ENCODE data around the gene ZNF76.

ZNF76 gene

DNA sequence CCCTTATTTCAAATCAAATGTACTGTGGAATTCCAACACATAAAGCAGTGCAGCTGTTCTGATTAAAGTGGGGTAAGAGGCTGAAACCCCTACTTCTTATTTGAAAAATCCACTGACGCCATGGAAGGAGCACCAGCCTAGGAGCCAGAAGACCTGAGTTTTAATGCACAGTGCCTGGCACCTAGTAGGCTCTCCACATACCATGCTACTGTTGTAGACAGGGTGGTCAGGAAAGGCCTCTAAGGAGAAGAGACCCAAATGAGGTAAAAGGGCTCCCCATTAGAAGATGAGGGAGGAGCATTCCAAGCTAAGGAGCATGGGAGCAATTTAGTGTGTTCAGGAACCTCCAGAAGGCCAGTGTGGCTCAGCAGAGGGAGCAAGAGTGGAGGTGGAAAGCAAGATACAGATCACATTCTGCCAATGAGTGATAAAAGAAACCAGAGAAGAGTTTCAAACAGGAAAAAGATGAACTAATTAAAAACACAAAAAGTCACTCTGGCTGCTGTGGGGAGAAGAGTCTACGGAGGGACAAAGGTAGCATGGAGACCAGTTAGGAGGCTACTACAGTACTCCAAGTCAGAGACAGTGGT lies 11.8 kb upstream of the ZNF76 start:
- H3K27me3 ChIP-seq (replicated peaks; ENCODE audit: control insufficient read depth, insufficient read depth, low read length, poor library complexity, severe bottlenecking): no peaks in the 10 kb centered on the region
- no peak overlapping the region for H3K27ac ChIP-seq (ENCODE audit: insufficient read depth, low read length, poor library complexity, severe bottlenecking)
- H3K4me1 ChIP-seq (ENCODE audit: control insufficient read depth, insufficient read depth, low read length, poor library complexity, severe bottlenecking): no peaks in the 10 kb centered on the region
- no peak overlapping the region for H3K4me3 ChIP-seq (ENCODE audit: insufficient read depth, low read depth, low read length, poor library complexity, severe bottlenecking)
- DNase-seq: no peak
- H3K9me3 ChIP-seq (ENCODE audit: control insufficient read depth, low read length): no peaks in the 10 kb centered on the region
- no peaks in the 10 kb centered on the region for H3K36me3 ChIP-seq (ENCODE audit: control insufficient read depth, insufficient read depth, low read length)

- Histone ChIP-seq H3K4me1 (ENCODE audit: control insufficient read depth, insufficient read depth, low read length, poor library complexity, severe bottlenecking) (no peaks in the 10 kb centered on the region), H3K36me3 (ENCODE audit: control insufficient read depth, insufficient read depth, low read length) (no peaks in the 10 kb centered on the region), H3K4me3 (ENCODE audit: insufficient read depth, low read depth, low read length, poor library complexity, severe bottlenecking) (no peak overlapping the region), H3K9me3 (ENCODE audit: control insufficient read depth, low read length) (no peaks in the 10 kb centered on the region), H3K27ac (ENCODE audit: insufficient read depth, low read length, poor library complexity, severe bottlenecking) (no peak overlapping the region), H3K27me3 (replicated peaks; ENCODE audit: control insufficient read depth, insufficient read depth, low read length, poor library complexity, severe bottlenecking) (no peaks in the 10 kb centered on the region)
- no peak for DNase-seq
Measured at GRCh38 chr6:35248300-35248699, 11.2 kb upstream of the ZNF76 start.

DNA sequence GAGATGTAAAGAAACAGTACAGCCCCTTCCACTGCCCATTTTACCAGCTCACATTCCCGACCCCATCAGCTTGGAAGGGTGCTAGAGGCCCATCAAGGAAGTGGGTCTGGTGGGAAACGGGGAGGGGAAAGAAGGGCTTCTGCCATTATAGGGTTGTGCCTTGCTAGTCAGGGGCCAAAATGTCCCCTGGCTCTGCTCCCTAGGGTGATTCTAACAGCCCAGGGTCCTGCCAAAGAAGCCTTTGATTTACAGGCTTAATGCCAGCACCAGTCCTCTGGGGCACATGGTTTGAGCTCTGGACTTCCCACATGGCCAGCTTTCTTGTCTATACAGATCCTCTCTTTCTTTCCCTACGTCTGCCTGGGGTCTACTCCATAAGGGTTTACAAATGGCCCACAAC lies 10.6 kb upstream of the ZNF76 start:
- Histone ChIP-seq H3K9me3 (ENCODE audit: control insufficient read depth, low read length) (no peaks in the 10 kb centered on the region), H3K27me3 (replicated peaks; ENCODE audit: control insufficient read depth, insufficient read depth, low read length, poor library complexity, severe bottlenecking) (no peaks in the 10 kb centered on the region), H3K4me1 (ENCODE audit: control insufficient read depth, insufficient read depth, low read length, poor library complexity, severe bottlenecking) (no peaks in the 10 kb centered on the region), H3K36me3 (ENCODE audit: control insufficient read depth, insufficient read depth, low read length) (no peaks in the 10 kb centered on the region), H3K27ac (ENCODE audit: insufficient read depth, low read length, poor library complexity, severe bottlenecking) (no peak overlapping the region), H3K4me3 (ENCODE audit: insufficient read depth, low read depth, low read length, poor library complexity, severe bottlenecking) (no peak overlapping the region)
- DNase-seq: no peak

- Histone ChIP-seq H3K27ac (ENCODE audit: insufficient read depth, low read length, poor library complexity, severe bottlenecking) (no peak overlapping the region), H3K4me3 (ENCODE audit: insufficient read depth, low read depth, low read length, poor library complexity, severe bottlenecking) (no peak overlapping the region), H3K9me3 (ENCODE audit: control insufficient read depth, low read length) (no peaks in the 10 kb centered on the region), H3K4me1 (ENCODE audit: control insufficient read depth, insufficient read depth, low read length, poor library complexity, severe bottlenecking) (no peaks in the 10 kb centered on the region), H3K36me3 (ENCODE audit: control insufficient read depth, insufficient read depth, low read length) (no peaks in the 10 kb centered on the region), H3K27me3 (replicated peaks; ENCODE audit: control insufficient read depth, insufficient read depth, low read length, poor library complexity, severe bottlenecking) (no peaks in the 10 kb centered on the region)
- DNase-seq: no peak
Measured at GRCh38 chr6:35251949-35252348, 7.6 kb upstream of the ZNF76 start.

GRCh38 chr6:35253249-35253648 lies 6.3 kb upstream of the ZNF76 start:
- no peak for DNase-seq
- H3K9me3 ChIP-seq (ENCODE audit: control insufficient read depth, low read length): no peaks in the 10 kb centered on the region
- peaks cover 3% of the 10 kb centered on the region for H3K4me1 ChIP-seq (ENCODE audit: control insufficient read depth, insufficient read depth, low read length, poor library complexity, severe bottlenecking)
- no peak overlapping the region for H3K27ac ChIP-seq (ENCODE audit: insufficient read depth, low read length, poor library complexity, severe bottlenecking)
- no peak overlapping the region for H3K4me3 ChIP-seq (ENCODE audit: insufficient read depth, low read depth, low read length, poor library complexity, severe bottlenecking)
- H3K36me3 ChIP-seq (ENCODE audit: control insufficient read depth, insufficient read depth, low read length): no peaks in the 10 kb centered on the region
- H3K27me3 ChIP-seq (replicated peaks; ENCODE audit: control insufficient read depth, insufficient read depth, low read length, poor library complexity, severe bottlenecking): no peaks in the 10 kb centered on the region

- Histone ChIP-seq H3K27ac (ENCODE audit: insufficient read depth, low read length, poor library complexity, severe bottlenecking) (peak overlapping the region; percentile 91), H3K36me3 (ENCODE audit: control insufficient read depth, insufficient read depth, low read length) (no peaks in the 10 kb centered on the region), H3K9me3 (ENCODE audit: control insufficient read depth, low read length) (no peaks in the 10 kb centered on the region), H3K4me1 (ENCODE audit: control insufficient read depth, insufficient read depth, low read length, poor library complexity, severe bottlenecking) (peaks cover 17% of the 10 kb centered on the region), H3K4me3 (ENCODE audit: insufficient read depth, low read depth, low read length, poor library complexity, severe bottlenecking) (peak overlapping the region; percentile 67), H3K27me3 (replicated peaks; ENCODE audit: control insufficient read depth, insufficient read depth, low read length, poor library complexity, severe bottlenecking) (no peaks in the 10 kb centered on the region)
- no peak for DNase-seq
Measured at GRCh38 chr6:35258336-35258735, 1.2 kb upstream of the ZNF76 start.

DNA sequence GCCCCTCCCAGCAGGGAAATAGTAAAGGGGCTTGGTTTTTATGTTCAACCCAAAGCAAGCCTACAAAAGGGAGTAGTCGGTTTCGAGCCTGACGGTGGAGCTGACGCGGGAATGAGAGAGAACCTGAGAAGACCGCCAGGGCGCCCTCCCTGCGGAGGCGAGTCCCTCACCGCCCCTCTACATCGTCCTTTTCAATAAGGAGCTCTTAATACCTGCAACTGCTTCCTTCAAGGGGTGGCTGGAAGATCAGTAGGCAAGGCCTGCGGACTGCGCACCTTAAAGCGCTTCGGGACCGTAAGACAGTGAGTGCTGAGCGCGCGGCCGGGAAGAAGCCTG lies 709 bp upstream of the ZNF76 start:
- H3K27ac ChIP-seq (ENCODE audit: insufficient read depth, low read length, poor library complexity, severe bottlenecking): peak overlapping the region; percentile 91
- DNase-seq: no peak
- peak overlapping the region; percentile 67 for H3K4me3 ChIP-seq (ENCODE audit: insufficient read depth, low read depth, low read length, poor library complexity, severe bottlenecking)
- H3K36me3 ChIP-seq (ENCODE audit: control insufficient read depth, insufficient read depth, low read length): no peaks in the 10 kb centered on the region
- no peaks in the 10 kb centered on the region for H3K9me3 ChIP-seq (ENCODE audit: control insufficient read depth, low read length)
- H3K4me1 ChIP-seq (ENCODE audit: control insufficient read depth, insufficient read depth, low read length, poor library complexity, severe bottlenecking): peaks cover 17% of the 10 kb centered on the region
- no peaks in the 10 kb centered on the region for H3K27me3 ChIP-seq (replicated peaks; ENCODE audit: control insufficient read depth, insufficient read depth, low read length, poor library complexity, severe bottlenecking)

GRCh38 chr6:35259948-35260590 lies 534 bp downstream of the ZNF76 start:
- peak overlapping the region; percentile 91 for H3K27ac ChIP-seq (ENCODE audit: insufficient read depth, low read length, poor library complexity, severe bottlenecking)
- H3K36me3 ChIP-seq (ENCODE audit: control insufficient read depth, insufficient read depth, low read length): no peaks in the 10 kb centered on the region
- DNase-seq: peak; percentile 78 to 86 (median 82)
- H3K9me3 ChIP-seq (ENCODE audit: control insufficient read depth, low read length): no peaks in the 10 kb centered on the region
- H3K4me1 ChIP-seq (ENCODE audit: control insufficient read depth, insufficient read depth, low read length, poor library complexity, severe bottlenecking): peaks cover 17% of the 10 kb centered on the region
- H3K27me3 ChIP-seq (replicated peaks; ENCODE audit: control insufficient read depth, insufficient read depth, low read length, poor library complexity, severe bottlenecking): no peaks in the 10 kb centered on the region
- H3K4me3 ChIP-seq (ENCODE audit: insufficient read depth, low read depth, low read length, poor library complexity, severe bottlenecking): peak overlapping the region; percentile 67

DNA sequence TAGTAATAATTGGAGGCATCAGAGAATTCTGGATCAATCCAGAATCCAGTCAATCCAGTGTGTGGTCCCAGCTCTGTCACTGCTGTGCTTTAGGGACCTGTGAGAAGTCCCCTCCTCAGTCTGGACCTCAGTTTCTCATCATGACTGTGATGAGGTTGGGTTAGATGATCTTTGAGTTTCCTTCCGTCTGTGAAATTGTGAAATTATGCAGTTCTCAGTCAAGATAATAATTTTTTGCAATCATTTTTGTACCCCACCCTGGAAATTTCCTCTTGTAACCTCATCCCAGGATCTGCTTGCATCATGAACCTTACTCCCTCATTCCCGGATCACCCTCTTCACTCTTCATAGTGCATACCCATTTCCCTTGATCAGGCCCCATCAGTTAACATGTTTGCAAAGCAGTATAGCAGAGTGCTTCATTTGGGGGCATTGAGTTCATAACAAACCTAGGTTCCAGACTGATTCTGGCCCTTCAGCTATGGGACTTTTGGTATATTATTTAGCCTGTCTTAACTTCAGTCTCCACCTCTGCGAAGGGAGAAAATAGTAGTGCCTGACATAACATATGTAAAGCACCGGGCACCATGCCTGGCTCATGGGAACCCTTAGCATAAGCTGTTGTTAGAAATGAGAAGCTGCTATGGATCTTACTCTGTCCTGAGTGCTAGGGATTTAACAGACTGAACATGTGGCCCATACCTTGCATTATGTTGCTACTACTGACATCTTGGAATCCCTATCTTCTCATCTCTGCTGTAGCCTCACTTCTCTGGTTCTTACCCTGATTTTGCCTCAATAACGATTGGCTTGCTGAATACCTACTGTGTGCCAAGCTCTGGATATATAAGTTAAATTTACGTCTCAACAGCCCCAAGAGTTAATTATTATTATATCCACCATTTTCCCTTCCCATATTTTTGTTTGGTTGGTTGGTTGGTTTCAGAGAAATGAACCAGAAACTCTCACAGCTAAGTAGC lies 1.3 kb downstream of the ZNF76 start:
- H3K27me3 ChIP-seq (replicated peaks; ENCODE audit: control insufficient read depth, insufficient read depth, low read length, poor library complexity, severe bottlenecking): no peaks in the 10 kb centered on the region
- H3K36me3 ChIP-seq (ENCODE audit: control insufficient read depth, insufficient read depth, low read length): no peaks in the 10 kb centered on the region
- H3K4me3 ChIP-seq (ENCODE audit: insufficient read depth, low read depth, low read length, poor library complexity, severe bottlenecking): peak overlapping the region; percentile 67
- peak overlapping the region; percentile 91 for H3K27ac ChIP-seq (ENCODE audit: insufficient read depth, low read length, poor library complexity, severe bottlenecking)
- no peak for DNase-seq
- no peaks in the 10 kb centered on the region for H3K9me3 ChIP-seq (ENCODE audit: control insufficient read depth, low read length)
- H3K4me1 ChIP-seq (ENCODE audit: control insufficient read depth, insufficient read depth, low read length, poor library complexity, severe bottlenecking): peaks cover 17% of the 10 kb centered on the region

- Histone ChIP-seq H3K9me3 (ENCODE audit: control insufficient read depth, low read length) (no peaks in the 10 kb centered on the region), H3K27me3 (replicated peaks; ENCODE audit: control insufficient read depth, insufficient read depth, low read length, poor library complexity, severe bottlenecking) (no peaks in the 10 kb centered on the region), H3K27ac (ENCODE audit: insufficient read depth, low read length, poor library complexity, severe bottlenecking) (no peak overlapping the region), H3K36me3 (ENCODE audit: control insufficient read depth, insufficient read depth, low read length) (no peaks in the 10 kb centered on the region), H3K4me1 (ENCODE audit: control insufficient read depth, insufficient read depth, low read length, poor library complexity, severe bottlenecking) (peaks cover 17% of the 10 kb centered on the region), H3K4me3 (ENCODE audit: insufficient read depth, low read depth, low read length, poor library complexity, severe bottlenecking) (no peak overlapping the region)
- no peak for DNase-seq
Measured at GRCh38 chr6:35262596-35262995, 3.1 kb downstream of the ZNF76 start.

All from effector memory CD4-positive, alpha-beta T cell (primary cell).